HG03521 (cell line): ENCODE data around the gene CGB1.
"Not testable (repeated sequence)": the region's sequence is repeated elsewhere in the genome, so short reads cannot be mapped to it uniquely, and the experiment has no call there.

Experiments
- ATAC-seq: cut with Tn5 transposase; IDR thresholded peaks from one replicate; pipeline ENCODE4 v1.9.1; 2021; ENCODE audit warnings: mild to moderate bottlenecking, moderate library complexity; ENCODE audit not compliant: unreplicated experiment

The CGB1 gene

GRCh38 chr19:49024233-49024632, 12.5 kb downstream of the CGB1 start, which contains the start of gene CGB3:
TSS of gene CGB3 (minus strand) at chr19:49024333. CDS start at chr19:49023971, 362 bp downstream.
- not testable (repeated sequence) for ATAC-seq

- ATAC-seq, result no peak
These were observed 14.6 kb downstream of the CGB1 start for GRCh38 chr19:49022116-49022515.

GRCh38 chr19:49020931-49021895, 15.5 kb downstream of the CGB1 start:
- no peak for ATAC-seq

GRCh38 chr19:49020342-49020741, 16.4 kb downstream of the CGB1 start:
- ATAC-seq, result no peak

- ATAC-seq, result no peak
These were observed 17.3 kb downstream of the CGB1 start for GRCh38 chr19:49019242-49019932.

- ATAC-seq, result not testable (repeated sequence)
These were observed 18.1 kb downstream of the CGB1 start for GRCh38 chr19:49018388-49019241.

GRCh38 chr19:49017666-49018351, 18.9 kb downstream of the CGB1 start:
- ATAC-seq, result no peak

- ATAC-seq, result no peak
These were observed 19.5 kb downstream of the CGB1 start, which contains the start of gene LHB for GRCh38 chr19:49017041-49017665. TSS of gene LHB (minus strand) at chr19:49017091. CDS start at chr19:49017081, 10 bp downstream.

GRCh38 chr19:49016067-49016839, 20.4 kb downstream of the CGB1 start:
- no peak for ATAC-seq

GRCh38 chr19:49014870-49015255, 21.8 kb downstream of the CGB1 start:
- ATAC-seq, result no peak

- ATAC-seq, result no peak
These were observed 22.4 kb downstream of the CGB1 start for GRCh38 chr19:49014123-49014869.

GRCh38 chr19:49011194-49011593, 25.5 kb downstream of the CGB1 start:
- no peak for ATAC-seq

- ATAC-seq, result no peak
These were observed 26.2 kb downstream of the CGB1 start for GRCh38 chr19:49010453-49010852.

GRCh38 chr19:49009828-49010227, 26.9 kb downstream of the CGB1 start:
- no peak for ATAC-seq

GRCh38 chr19:49006905-49007304, 29.8 kb downstream of the CGB1 start:
- ATAC-seq, result no peak

- ATAC-seq, result no peak
These were observed 31.6 kb downstream of the CGB1 start for GRCh38 chr19:49004964-49005614.

GRCh38 chr19:49004133-49004532, 32.6 kb downstream of the CGB1 start:
- no peak for ATAC-seq
